CD4-positive, alpha-beta T cell (primary cell): ENCODE data around the gene IL3. TPM values are rescaled to one million over a fixed set of nuclear protein-coding genes. Genes with fewer than 3 reads are reported as not detected.

ENCODE experiments used
- ATAC-seq: fragments of 200-7000 bp; cut with Tn5 transposase; one replicate; pipeline ENCODE4 v1.10.0; 2022; ENCODE audit warnings: mild to moderate bottlenecking; ENCODE audit not compliant: poor library complexity
- CTCF ChIA-PET: fragments of 350-600 bp; sonication (Branson Sonifier 250); formaldehyde crosslinking; loops from one replicate; lab custom pipeline; 2021; ENCODE audit warnings: antibody characterized with exemption, inconsistent platforms; lab: Charles Lee
- POLR2A ChIA-PET: fragments of 350-600 bp; sonication (Branson Sonifier 250); formaldehyde crosslinking; loops from one replicate; lab custom pipeline; 2021; ENCODE audit warnings: antibody characterized with exemption, inconsistent platforms; lab: Charles Lee
- DNase-seq, 14 experiments: peaks; one replicate each; pipeline ENCODE4 v3.0.0-alpha.2; 2013 to 2020; ENCODE audit warnings: mixed read lengths in 2 of 14
- H3K27ac ChIP-seq, 2 donors: one replicate each; pipeline versions ENCODE4 v1.5.1 to v1.7.0; 2013; ENCODE audit warnings: low read length in 2 of 2, low read depth in 1 of 2, mild to moderate bottlenecking in 1 of 2
- H3K27me3 ChIP-seq, 2 experiments: 1 replicate in 1 of 2; 2 replicates in 1 of 2; pipeline versions ENCODE4 v1.6.1 to v1.7.0; 2013; ENCODE audit warnings: low read length in 2 of 2, control low read depth in 1 of 2, mild to moderate bottlenecking in 1 of 2, moderate library complexity in 1 of 2; ENCODE audit not compliant: insufficient read depth in 2 of 2, control insufficient read depth in 1 of 2
- H3K36me3 ChIP-seq: one replicate; pipeline ENCODE4 v1.6.1; 2013; ENCODE audit warnings: low read length, control low read depth; ENCODE audit not compliant: insufficient read depth
- H3K4me1 ChIP-seq: one replicate; pipeline ENCODE4 v1.6.1; 2013; ENCODE audit warnings: low read length, control low read depth; ENCODE audit not compliant: insufficient read depth
- H3K4me3 ChIP-seq: one replicate; pipeline ENCODE4 v1.5.1; 2013; ENCODE audit warnings: mild to moderate bottlenecking, low read length, moderate library complexity
- H3K9me3 ChIP-seq, 2 experiments: 1 replicate in 1 of 2; 2 replicates in 1 of 2; pipeline versions ENCODE4 v1.6.1 to v1.7.0; 2013; ENCODE audit warnings: low read length in 2 of 2, mild to moderate bottlenecking in 2 of 2, control low read depth in 1 of 2, moderate library complexity in 1 of 2; ENCODE audit not compliant: control insufficient read depth in 1 of 2, insufficient read depth in 1 of 2
- H3K27ac Mint-ChIP-seq: one replicate; pipeline ENCODE4 v1.8.0; 2020; ENCODE audit warnings: mixed read lengths
- H3K27me3 Mint-ChIP-seq: one replicate; pipeline ENCODE4 v1.8.0; 2021; ENCODE audit warnings: mixed read lengths
- H3K36me3 Mint-ChIP-seq: one replicate; pipeline ENCODE4 v1.8.0; 2021; ENCODE audit warnings: low read depth, mixed read lengths
- H3K4me1 Mint-ChIP-seq: one replicate; pipeline ENCODE4 v1.8.0; 2021; ENCODE audit warnings: low read depth, mixed read lengths
- H3K4me3 Mint-ChIP-seq: one replicate; pipeline ENCODE4 v1.8.0; 2020; ENCODE audit warnings: mild to moderate bottlenecking, mixed read lengths
- H3K9me3 Mint-ChIP-seq: one replicate; pipeline ENCODE4 v1.8.0; 2020; ENCODE audit warnings: mixed read lengths
- intact Hi-C, 2 experiments: fragments of 100-400 bp; cut with DNase I in 1 of 2; cut with micrococcal nuclease in 1 of 2; formaldehyde crosslinking; loops; one replicate each; pipeline versions ENCODE4 v1.15.1 to v1.9.0; 2023 to 2025; cut with DNase I, micrococcal nuclease
- total RNA-seq, 174 experiments: library from RNA in 2 of 174; stranded (reverse) in 2 of 174; gene quantifications; one replicate each; pipeline ENCODE4 v1.2.3 and lab custom pipeline; 2021 to 2026
- TF ChIP-seq, protein P1 (sequence below): fragments of 200-600 bp; IDR thresholded peaks from one replicate; pipeline ENCODE4 v1.8.0; 2022; ENCODE audit warnings: antibody characterized with exemption, mild to moderate bottlenecking

Gene IL3
- total RNA-seq, 2 experiments from 2014 or later, result not detected

DNA sequence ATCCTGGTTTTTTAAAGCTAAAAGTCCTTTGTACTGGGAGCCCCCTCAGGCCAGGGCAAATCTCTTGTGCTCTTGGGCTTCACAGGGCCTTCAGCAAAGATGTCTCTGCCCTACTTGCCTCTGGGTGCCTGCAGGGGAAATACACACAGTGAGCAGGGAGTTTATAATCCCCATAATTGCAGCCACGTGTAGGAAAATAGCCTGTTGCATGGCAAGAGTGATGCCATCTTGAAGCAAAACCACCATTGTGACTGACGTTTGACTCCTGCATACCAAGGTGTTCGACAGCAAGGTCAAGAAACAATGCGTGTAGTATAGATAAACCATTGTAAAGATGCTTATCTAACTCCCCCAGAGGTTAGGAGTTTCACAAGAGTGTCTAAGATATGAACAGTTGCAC is 11.4 kb upstream of the IL3 start:
- no peaks in the 10 kb centered on the region for H3K9me3 Mint-ChIP-seq
- TF ChIP-seq, protein P1, sequence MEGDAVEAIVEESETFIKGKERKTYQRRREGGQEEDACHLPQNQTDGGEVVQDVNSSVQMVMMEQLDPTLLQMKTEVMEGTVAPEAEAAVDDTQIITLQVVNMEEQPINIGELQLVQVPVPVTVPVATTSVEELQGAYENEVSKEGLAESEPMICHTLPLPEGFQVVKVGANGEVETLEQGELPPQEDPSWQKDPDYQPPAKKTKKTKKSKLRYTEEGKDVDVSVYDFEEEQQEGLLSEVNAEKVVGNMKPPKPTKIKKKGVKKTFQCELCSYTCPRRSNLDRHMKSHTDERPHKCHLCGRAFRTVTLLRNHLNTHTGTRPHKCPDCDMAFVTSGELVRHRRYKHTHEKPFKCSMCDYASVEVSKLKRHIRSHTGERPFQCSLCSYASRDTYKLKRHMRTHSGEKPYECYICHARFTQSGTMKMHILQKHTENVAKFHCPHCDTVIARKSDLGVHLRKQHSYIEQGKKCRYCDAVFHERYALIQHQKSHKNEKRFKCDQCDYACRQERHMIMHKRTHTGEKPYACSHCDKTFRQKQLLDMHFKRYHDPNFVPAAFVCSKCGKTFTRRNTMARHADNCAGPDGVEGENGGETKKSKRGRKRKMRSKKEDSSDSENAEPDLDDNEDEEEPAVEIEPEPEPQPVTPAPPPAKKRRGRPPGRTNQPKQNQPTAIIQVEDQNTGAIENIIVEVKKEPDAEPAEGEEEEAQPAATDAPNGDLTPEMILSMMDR, result no peak
- no peaks in the 10 kb centered on the region for H3K36me3 Mint-ChIP-seq
- ChIA-PET POLR2A (no interaction called here), CTCF (no interaction called here)
- no peak overlapping the region for H3K4me3 Mint-ChIP-seq
- H3K36me3 ChIP-seq, result no peaks in the 10 kb centered on the region
- H3K27ac ChIP-seq, result no peak overlapping the region
- H3K4me1 Mint-ChIP-seq, result no peaks in the 10 kb centered on the region
- no peak for ATAC-seq
- H3K4me3 ChIP-seq, result no peak overlapping the region
- peaks cover 0 to 2% of the 10 kb centered on the region in 2 experiments for H3K27me3 ChIP-seq
- intact Hi-C loops, result no loop called here
- H3K27me3 Mint-ChIP-seq, result no peaks in the 10 kb centered on the region
- peak in 1 of 14 experiments; percentile 7 for DNase-seq
- H3K4me1 ChIP-seq, result peaks cover 5% of the 10 kb centered on the region
- H3K27ac Mint-ChIP-seq, result no peak overlapping the region
- H3K9me3 ChIP-seq, result no peaks in the 10 kb centered on the region

DNA sequence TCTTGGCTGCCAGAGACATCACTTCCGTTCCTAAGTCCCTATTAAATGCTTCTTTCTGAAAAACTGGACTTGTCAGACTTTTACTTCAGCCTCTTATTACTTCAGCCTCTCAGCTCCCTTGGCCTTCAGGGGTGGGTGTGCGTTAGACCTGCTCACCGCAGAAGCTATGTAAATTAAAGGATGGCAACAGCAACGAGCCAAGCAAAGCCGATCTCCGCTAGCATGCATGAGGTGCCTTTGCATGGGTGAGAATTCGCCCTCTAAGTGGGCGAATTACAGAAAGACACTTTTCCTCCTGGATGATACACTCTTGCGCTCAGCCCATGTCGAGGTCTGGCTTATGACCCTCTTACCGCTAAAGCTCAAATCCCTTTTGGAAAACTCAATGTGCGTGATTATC is 10.9 kb upstream of the IL3 start:
- DNase-seq (no peak), ATAC-seq (no peak)
- H3K4me3 Mint-ChIP-seq, result no peak overlapping the region
- CTCF ChIA-PET, result no interaction called here
- intact Hi-C loops, result no loop called here
- Histone ChIP-seq H3K36me3 (no peaks in the 10 kb centered on the region), H3K9me3 (no peaks in the 10 kb centered on the region), H3K4me1 (peaks cover 9% of the 10 kb centered on the region), H3K27me3 (peaks cover 0 to 2% of the 10 kb centered on the region in 2 experiments), H3K27ac (no peak overlapping the region), H3K4me3 (no peak overlapping the region)
- POLR2A ChIA-PET, result no interaction called here
- TF ChIP-seq, protein P1, result no peak
- peaks cover 4% of the 10 kb centered on the region for H3K4me1 Mint-ChIP-seq
- H3K36me3 Mint-ChIP-seq, result no peaks in the 10 kb centered on the region
- no peaks in the 10 kb centered on the region for H3K27me3 Mint-ChIP-seq
- no peaks in the 10 kb centered on the region for H3K9me3 Mint-ChIP-seq
- H3K27ac Mint-ChIP-seq, result no peak overlapping the region

DNA sequence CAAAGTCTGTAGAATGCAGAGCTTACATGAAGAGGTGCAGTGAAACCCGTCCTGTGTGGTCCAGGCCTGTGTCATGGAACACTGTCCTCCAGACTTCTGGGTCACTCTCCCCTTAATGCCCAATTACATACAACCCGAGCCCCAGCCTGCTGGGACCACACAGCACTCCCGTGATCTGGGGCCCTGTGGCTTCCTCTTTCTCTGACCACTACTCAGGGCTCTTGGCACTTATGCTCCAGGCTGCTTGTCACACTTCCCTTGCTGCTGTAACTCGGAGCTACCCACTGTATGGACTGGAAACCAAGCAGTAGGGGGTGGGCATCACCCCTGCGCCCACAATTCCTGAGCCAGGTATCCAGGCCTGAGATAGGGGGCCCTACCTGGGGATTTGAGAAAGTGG is 10.3 kb upstream of the IL3 start:
- Mint-ChIP-seq H3K4me1 (peaks cover 10% of the 10 kb centered on the region), H3K27me3 (no peaks in the 10 kb centered on the region), H3K9me3 (no peaks in the 10 kb centered on the region), H3K36me3 (no peaks in the 10 kb centered on the region), H3K27ac (no peak overlapping the region), H3K4me3 (no peak overlapping the region)
- intact Hi-C loops, result no loop called here
- Histone ChIP-seq H3K27me3 (peaks cover 0 to 2% of the 10 kb centered on the region in 2 experiments), H3K4me3 (no peak overlapping the region), H3K27ac (no peak overlapping the region), H3K4me1 (peaks cover 14% of the 10 kb centered on the region), H3K9me3 (no peaks in the 10 kb centered on the region), H3K36me3 (no peaks in the 10 kb centered on the region)
- no peak for ATAC-seq
- ChIA-PET POLR2A (no interaction called here), CTCF (no interaction called here)
- DNase-seq, result peak in 2 of 14 experiments; percentile 2 to 23
- TF ChIP-seq, protein P1, result no peak
